Epithelial cell of esophagus (primary cell): Measurements from ENCODE around the gene SAYSD1.

Experiments
- DNase-seq: peaks from one replicate; pipeline ENCODE4 v3.0.0; 2010; ENCODE audit warnings: low read depth
- H3K4me3 ChIP-seq: 2 replicates; pipeline ENCODE4 v1.5.1; 2011; ENCODE audit warnings: mild to moderate bottlenecking, low read length, control low read depth
- TF ChIP-seq, protein P1 (sequence below): IDR thresholded peaks from 2 replicates; pipeline ENCODE4 v1.5.1; 2011; ENCODE audit warnings: low read depth, mild to moderate bottlenecking, low read length, control low read depth, inconsistent platforms; ENCODE audit not compliant: insufficient read depth; ENCODE audit errors: missing control alignments

SAYSD1 gene

GRCh38 chr6:39095578-39095977 lies 19.4 kb downstream of the SAYSD1 start:
- TF ChIP-seq, protein P1, sequence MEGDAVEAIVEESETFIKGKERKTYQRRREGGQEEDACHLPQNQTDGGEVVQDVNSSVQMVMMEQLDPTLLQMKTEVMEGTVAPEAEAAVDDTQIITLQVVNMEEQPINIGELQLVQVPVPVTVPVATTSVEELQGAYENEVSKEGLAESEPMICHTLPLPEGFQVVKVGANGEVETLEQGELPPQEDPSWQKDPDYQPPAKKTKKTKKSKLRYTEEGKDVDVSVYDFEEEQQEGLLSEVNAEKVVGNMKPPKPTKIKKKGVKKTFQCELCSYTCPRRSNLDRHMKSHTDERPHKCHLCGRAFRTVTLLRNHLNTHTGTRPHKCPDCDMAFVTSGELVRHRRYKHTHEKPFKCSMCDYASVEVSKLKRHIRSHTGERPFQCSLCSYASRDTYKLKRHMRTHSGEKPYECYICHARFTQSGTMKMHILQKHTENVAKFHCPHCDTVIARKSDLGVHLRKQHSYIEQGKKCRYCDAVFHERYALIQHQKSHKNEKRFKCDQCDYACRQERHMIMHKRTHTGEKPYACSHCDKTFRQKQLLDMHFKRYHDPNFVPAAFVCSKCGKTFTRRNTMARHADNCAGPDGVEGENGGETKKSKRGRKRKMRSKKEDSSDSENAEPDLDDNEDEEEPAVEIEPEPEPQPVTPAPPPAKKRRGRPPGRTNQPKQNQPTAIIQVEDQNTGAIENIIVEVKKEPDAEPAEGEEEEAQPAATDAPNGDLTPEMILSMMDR: no peak
- no peak for DNase-seq
- H3K4me3 ChIP-seq: no peak overlapping the region

DNA sequence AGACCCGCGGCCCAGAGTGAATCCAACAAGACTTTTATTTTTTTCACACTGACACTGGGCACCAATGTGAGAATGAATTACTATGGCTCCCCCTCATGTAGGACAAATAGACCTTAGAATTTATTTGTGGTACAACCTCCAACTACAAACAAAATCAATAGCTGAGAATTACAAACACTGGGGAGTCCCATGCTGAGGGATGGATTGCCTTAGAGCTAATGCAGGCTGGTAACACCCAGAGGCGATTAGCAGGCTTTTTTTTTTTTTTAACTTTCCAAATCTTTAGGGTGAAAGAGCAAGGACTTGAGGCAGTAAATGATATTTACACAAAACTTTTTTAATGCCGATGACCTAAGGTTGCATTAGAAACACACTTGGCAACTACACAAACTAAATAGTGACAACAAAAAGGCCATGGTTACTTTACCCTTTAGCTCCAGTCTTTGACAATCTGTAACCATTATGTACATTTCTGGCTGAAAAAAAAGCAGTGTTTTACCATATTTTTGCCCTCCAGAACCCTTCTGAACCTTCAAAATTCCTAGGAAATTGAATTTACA lies 21.8 kb downstream of the SAYSD1 start:
- TF ChIP-seq, protein P1: no peak
- no peak overlapping the region for H3K4me3 ChIP-seq
- no peak for DNase-seq

DNA sequence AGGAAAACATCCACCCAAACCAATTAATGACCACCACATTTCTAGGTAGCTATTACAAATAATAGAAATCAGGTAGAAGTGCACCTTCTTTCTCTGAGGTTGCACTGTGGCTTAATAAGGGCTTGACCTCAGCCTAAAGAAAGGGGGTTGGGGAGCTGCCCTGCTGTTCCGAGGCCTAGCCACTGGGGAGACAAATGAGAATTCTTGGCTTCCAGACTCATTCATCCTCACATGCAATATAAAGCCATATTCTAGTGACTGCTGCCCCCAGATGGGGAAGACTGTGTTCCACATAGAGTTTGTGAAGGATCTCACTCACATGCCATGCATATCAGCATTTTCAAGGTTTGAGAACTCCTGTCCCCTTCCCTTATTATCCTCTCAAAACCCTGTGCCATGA lies 22.9 kb downstream of the SAYSD1 start:
- no peak overlapping the region for H3K4me3 ChIP-seq
- TF ChIP-seq, protein P1: no peak
- no peak for DNase-seq

DNA sequence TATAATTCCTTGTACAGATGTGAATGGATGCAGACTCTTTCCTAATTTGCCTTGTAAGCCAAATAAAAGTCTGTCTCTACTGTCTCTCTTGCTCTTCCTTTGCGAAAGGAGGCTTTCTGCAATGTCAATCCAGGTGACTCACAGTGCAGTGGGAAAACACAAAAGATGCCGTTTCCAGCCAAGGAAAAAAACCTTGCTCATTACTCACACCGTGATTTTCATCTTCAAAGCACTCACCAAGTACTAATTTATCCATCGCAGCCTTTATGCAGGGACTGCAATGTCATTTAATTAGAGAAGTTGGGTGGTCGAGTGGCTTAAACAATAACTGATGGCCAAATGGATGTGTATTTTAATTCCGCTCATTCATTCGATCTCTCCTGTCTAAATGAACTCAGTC lies 23.8 kb downstream of the SAYSD1 start:
- TF ChIP-seq, protein P1: no peak
- peak; percentile 55 for DNase-seq
- H3K4me3 ChIP-seq: no peak overlapping the region

- TF ChIP-seq, protein P1: no peak
- no peak for DNase-seq
- no peak overlapping the region for H3K4me3 ChIP-seq
These were observed 24.9 kb downstream of the SAYSD1 start for GRCh38 chr6:39090036-39090435.

- H3K4me3 ChIP-seq: no peak overlapping the region
- DNase-seq: peak; percentile 27
- TF ChIP-seq, protein P1: peak; percentile 38
These were observed 26.7 kb downstream of the SAYSD1 start for GRCh38 chr6:39088331-39088730.

DNA sequence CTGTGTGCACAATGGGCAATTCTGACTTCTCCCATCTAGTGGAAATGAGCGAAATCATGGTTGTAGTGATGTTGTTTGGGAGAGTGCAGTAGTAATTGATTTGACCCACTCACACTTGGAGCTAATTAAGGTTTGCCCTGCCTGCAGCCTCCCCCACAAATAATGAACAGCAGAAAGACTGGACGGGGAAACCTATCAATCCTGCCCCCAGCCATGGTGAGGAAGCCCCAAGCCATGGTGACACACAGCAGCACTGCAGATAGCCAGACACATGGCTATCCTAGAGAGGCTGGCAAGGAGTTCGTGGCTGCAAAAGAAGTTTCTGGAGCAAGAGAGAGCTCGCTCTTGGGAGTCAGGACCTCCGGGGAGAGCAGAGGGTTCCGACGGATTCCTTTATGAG lies 27.8 kb downstream of the SAYSD1 start:
- H3K4me3 ChIP-seq: no peak overlapping the region
- TF ChIP-seq, protein P1: no peak
- no peak for DNase-seq
